WTC11 (cell line): ENCODE results near the gene KCNK3. TPM values are rescaled to one million over a fixed set of nuclear protein-coding genes. Genes with fewer than 3 reads are reported as not detected.

Experiments used
- ATAC-seq: fragments of 200-7000 bp; cut with Tn5 transposase; 2 replicates; pipeline ENCODE4 v1.10.0; 2021; ENCODE audit warnings: mild to moderate bottlenecking, moderate library complexity
- CTCF ChIA-PET: fragments of 300-600 bp; sonication (Branson Sonifier 250); formaldehyde crosslinking; loops from one replicate; lab custom pipeline; 2021; ENCODE audit warnings: antibody characterized with exemption; lab: Charles Lee
- POLR2A ChIA-PET: fragments of 350-600 bp; sonication (Branson Sonifier 250); formaldehyde crosslinking; loops from one replicate; lab custom pipeline; 2021; ENCODE audit warnings: antibody characterized with exemption; lab: Charles Lee
- DNase-seq: peaks from one replicate; pipeline ENCODE4 v3.0.0; 2021; ENCODE audit warnings: low spot score
- H3K27ac Mint-ChIP-seq: 2 replicates; pipeline ENCODE4 v1.8.0; 2021; ENCODE audit warnings: mixed read lengths
- H3K27me3 Mint-ChIP-seq: 2 replicates; pipeline ENCODE4 v1.8.0; 2021; ENCODE audit warnings: low read depth, mild to moderate bottlenecking, moderate library complexity, mixed read lengths
- H3K36me3 Mint-ChIP-seq: 2 replicates; pipeline ENCODE4 v1.8.0; 2021; ENCODE audit warnings: mixed read lengths
- H3K4me1 Mint-ChIP-seq: 2 replicates; pipeline ENCODE4 v1.8.0; 2022; ENCODE audit warnings: mixed read lengths
- H3K4me3 Mint-ChIP-seq: 2 replicates; pipeline ENCODE4 v1.8.0; 2021; ENCODE audit warnings: mild to moderate bottlenecking, moderate library complexity, mixed read lengths
- H3K9me3 Mint-ChIP-seq: 2 replicates; pipeline ENCODE4 v1.8.0; 2021; ENCODE audit warnings: mixed read lengths
- ATF2 ChIP-seq: sonication (generic); formaldehyde crosslinking; IDR thresholded peaks from 2 replicates; pipeline ENCODE4 v1.8.1; 2022; ENCODE audit warnings: low read depth, missing genetic modification reagents, borderline replicate concordance
- ATF3 ChIP-seq: sonication (generic); formaldehyde crosslinking; conservative IDR thresholded peaks from 2 replicates; pipeline ENCODE4 v1.8.1; 2022; ENCODE audit warnings: mild to moderate bottlenecking, missing genetic modification reagents
- ATF6 ChIP-seq: sonication (generic); formaldehyde crosslinking; IDR thresholded peaks from 2 replicates; pipeline ENCODE4 v1.8.1; 2023; ENCODE audit warnings: mild to moderate bottlenecking, missing genetic modification reagents
- E2F5 ChIP-seq: sonication (generic); formaldehyde crosslinking; IDR thresholded peaks from 2 replicates; pipeline ENCODE4 v1.8.1; 2022; ENCODE audit warnings: mild to moderate bottlenecking, moderate library complexity, missing genetic modification reagents
- FOXK1 ChIP-seq: sonication (generic); formaldehyde crosslinking; IDR thresholded peaks from 2 replicates; pipeline ENCODE4 v1.8.0; 2022; ENCODE audit warnings: mild to moderate bottlenecking, moderate library complexity, missing genetic modification reagents
- HMGA2 ChIP-seq: fragments of 250-450 bp; sonication (Bioruptor Pico); IDR thresholded peaks from 2 replicates; pipeline ENCODE4 v1.4.0; 2021; ENCODE audit warnings: mild to moderate bottlenecking, moderate library complexity
- HMGXB4 ChIP-seq: sonication (generic); formaldehyde crosslinking; IDR thresholded peaks from 2 replicates; pipeline ENCODE4 v1.8.1; 2023; ENCODE audit warnings: mild to moderate bottlenecking, moderate library complexity, missing genetic modification reagents
- IRF1 ChIP-seq: sonication (generic); formaldehyde crosslinking; IDR thresholded peaks from 2 replicates; pipeline ENCODE4 v1.8.0; 2023; ENCODE audit warnings: missing genetic modification reagents
- JUN ChIP-seq: sonication (generic); formaldehyde crosslinking; IDR thresholded peaks from 2 replicates; pipeline ENCODE4 v1.8.0; 2023; ENCODE audit warnings: mild to moderate bottlenecking, missing genetic modification reagents
- NFATC4 ChIP-seq: fragments of 250-450 bp; sonication (Bioruptor Pico); IDR thresholded peaks from 2 replicates; pipeline ENCODE4 v1.9.0; 2021; ENCODE audit warnings: mild to moderate bottlenecking
- SMAD4 ChIP-seq: sonication (generic); formaldehyde crosslinking; IDR thresholded peaks from 2 replicates; pipeline ENCODE4 v1.8.0; 2022; ENCODE audit warnings: mild to moderate bottlenecking, missing genetic modification reagents
- SP1 ChIP-seq: sonication (generic); formaldehyde crosslinking; conservative IDR thresholded peaks from 2 replicates; pipeline ENCODE4 v1.8.1; 2022; ENCODE audit warnings: missing genetic modification reagents
- TP53 ChIP-seq: sonication (generic); formaldehyde crosslinking; IDR thresholded peaks from 2 replicates; pipeline ENCODE4 v1.8.1; 2023; ENCODE audit warnings: mild to moderate bottlenecking, missing genetic modification reagents
- ZBTB21 ChIP-seq: sonication (generic); formaldehyde crosslinking; IDR thresholded peaks from 2 replicates; pipeline ENCODE4 v1.8.1; 2023; ENCODE audit warnings: mild to moderate bottlenecking, missing genetic modification reagents, borderline replicate concordance
- ZNF138 ChIP-seq: sonication (generic); formaldehyde crosslinking; conservative IDR thresholded peaks from 2 replicates; pipeline ENCODE4 v1.8.1; 2022; ENCODE audit warnings: mild to moderate bottlenecking, moderate library complexity, missing genetic modification reagents
- ZNF512 ChIP-seq: sonication (generic); formaldehyde crosslinking; IDR thresholded peaks from 2 replicates; pipeline ENCODE4 v1.8.1; 2022; ENCODE audit warnings: missing genetic modification reagents, borderline replicate concordance
- ZNF671 ChIP-seq: fragments of 250-450 bp; sonication (Bioruptor Pico); IDR thresholded peaks from 2 replicates; pipeline ENCODE4 v1.8.0; 2021; ENCODE audit warnings: mild to moderate bottlenecking
- total RNA-seq: library from RNA; stranded (reverse); gene quantifications from 3 replicates; pipeline ENCODE4 v1.2.3, GENCODE V29; 2021

The KCNK3 gene
- total RNA-seq, 1 experiment from 2014 or later = 0.22 TPM

- TF ChIP-seq E2F5 (no peak), ATF3 (CRISPR knock-in tag) (no peak), ATF6 (no peak)
- TF ChIP-seq, all 79 proteins: peak for 0
Measured at GRCh38 chr2:26767894-26768487, 75.5 kb downstream of the KCNK3 start (continued).

GRCh38 chr2:26768759-26769088 lies 76.2 kb downstream of the KCNK3 start:
- Mint-ChIP-seq H3K9me3 (no peaks in the 10 kb centered on the region), H3K36me3 (no peaks in the 10 kb centered on the region), H3K27ac (no peak overlapping the region), H3K27me3 (peaks cover 7% of the 10 kb centered on the region; the same call in 1 of the 2 replicates), H3K4me1 (peaks cover 7% of the 10 kb centered on the region), H3K4me3 (no peak overlapping the region)
- ATAC-seq = no peak
- ChIA-PET POLR2A (interaction anchor here (1.4 kb wide), 1 partner anchor 17 kb away, joined by 3 read pairs; the partner anchor contains the start of gene CENPA), CTCF (interaction anchor here (0.6 to 1.4 kb wide), 3 partner anchors 22 to 77 kb away, joined by 3 to 5 read pairs (median 3); no protein-coding TSS in a partner anchor)
- no peak for DNase-seq
- TF ChIP-seq ATF2 (CRISPR knock-in tag) (no peak), TP53 (no peak), HMGXB4 (CRISPR knock-in tag) (no peak), NFATC4 (CRISPR knock-in tag) (no peak), SMAD4 (CRISPR knock-in tag) (no peak), ZNF671 (CRISPR knock-in tag) (no peak), FOXK1 (no peak), ZNF138 (CRISPR knock-in tag) (no peak), SP1 (no peak), IRF1 (CRISPR knock-in tag) (no peak), ZBTB21 (CRISPR knock-in tag) (no peak), JUN (no peak), ZNF512 (CRISPR knock-in tag) (no peak), HMGA2 (CRISPR knock-in tag) (no peak)
